ENCODE data around the gene MSGN1.

DNA sequence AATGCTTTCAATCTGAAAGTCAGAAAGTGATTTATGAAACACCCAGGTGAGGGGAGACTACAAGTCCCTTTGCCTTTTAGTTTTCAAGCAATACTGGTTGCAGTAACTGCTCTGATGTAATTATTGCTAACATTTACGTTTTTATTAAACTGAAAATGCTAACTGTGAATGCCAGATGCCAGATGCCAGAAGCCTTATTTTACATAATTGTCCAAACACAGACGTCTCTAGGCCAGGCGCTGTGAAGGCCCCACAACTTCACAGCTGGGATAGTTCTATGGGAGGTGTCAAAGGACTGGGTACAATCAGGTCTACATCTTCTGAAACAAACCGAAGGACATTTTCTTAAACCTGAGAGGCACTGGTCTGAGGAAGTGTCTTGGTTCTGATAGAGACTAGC is 27.5 kb upstream of the MSGN1 start:
- TF ChIP-seq, protein P1, sequence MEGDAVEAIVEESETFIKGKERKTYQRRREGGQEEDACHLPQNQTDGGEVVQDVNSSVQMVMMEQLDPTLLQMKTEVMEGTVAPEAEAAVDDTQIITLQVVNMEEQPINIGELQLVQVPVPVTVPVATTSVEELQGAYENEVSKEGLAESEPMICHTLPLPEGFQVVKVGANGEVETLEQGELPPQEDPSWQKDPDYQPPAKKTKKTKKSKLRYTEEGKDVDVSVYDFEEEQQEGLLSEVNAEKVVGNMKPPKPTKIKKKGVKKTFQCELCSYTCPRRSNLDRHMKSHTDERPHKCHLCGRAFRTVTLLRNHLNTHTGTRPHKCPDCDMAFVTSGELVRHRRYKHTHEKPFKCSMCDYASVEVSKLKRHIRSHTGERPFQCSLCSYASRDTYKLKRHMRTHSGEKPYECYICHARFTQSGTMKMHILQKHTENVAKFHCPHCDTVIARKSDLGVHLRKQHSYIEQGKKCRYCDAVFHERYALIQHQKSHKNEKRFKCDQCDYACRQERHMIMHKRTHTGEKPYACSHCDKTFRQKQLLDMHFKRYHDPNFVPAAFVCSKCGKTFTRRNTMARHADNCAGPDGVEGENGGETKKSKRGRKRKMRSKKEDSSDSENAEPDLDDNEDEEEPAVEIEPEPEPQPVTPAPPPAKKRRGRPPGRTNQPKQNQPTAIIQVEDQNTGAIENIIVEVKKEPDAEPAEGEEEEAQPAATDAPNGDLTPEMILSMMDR (IDR thresholded peaks at IDR 0.05): no peak
- TF ChIP-seq EP300 (IDR thresholded peaks at IDR 0.05) (no peak), POLR2A (IDR thresholded peaks at IDR 0.05) (no peak)
